OCI-LY7 (cell line): ENCODE measurements around the gene BUB3. TPM values are rescaled to one million over a fixed set of nuclear protein-coding genes. Genes with fewer than 3 reads are reported as not detected.

Experiments
- BruUV-seq: library from RNA; stranded (reverse); fragments of 400-500 nt; replicated peaks from 2 replicates; lab custom pipeline; 2021; lab: Mats Ljungman, UMichigan
- CTCF ChIA-PET: fragments of 300-600 bp; sonication (Branson Sonifier 250); formaldehyde crosslinking; loops from one replicate; lab custom pipeline; 2022; ENCODE audit warnings: antibody characterized with exemption; ENCODE audit not compliant: unreplicated experiment; lab: Charles Lee
- POLR2A ChIA-PET: fragments of 300-600 bp; sonication (Branson Sonifier 250); formaldehyde crosslinking; loops from one replicate; lab custom pipeline; 2022; ENCODE audit warnings: antibody characterized with exemption; lab: Charles Lee
- DNase-seq: peaks from one replicate; pipeline ENCODE4 v3.0.0-alpha.2; 2015; ENCODE audit warnings: low spot score
- H2AFZ ChIP-seq: fragments of 200-600 bp; sonication (generic), shearing (Covaris generic); 2 replicates; pipeline ENCODE4 v1.6.1; 2014; ENCODE audit warnings: mild to moderate bottlenecking, antibody characterized with exemption, low read length, moderate library complexity
- H3K27ac ChIP-seq: fragments of 200-600 bp; sonication (generic); 2 replicates; pipeline ENCODE4 v1.5.1; 2014; ENCODE audit warnings: mixed run types, low read depth, mild to moderate bottlenecking, moderate library complexity, low read length, inconsistent platforms; ENCODE audit not compliant: poor library complexity, severe bottlenecking
- H3K36me3 ChIP-seq: fragments of 200-600 bp; sonication (generic); 2 replicates; pipeline ENCODE4 v1.6.1; 2014; ENCODE audit warnings: mild to moderate bottlenecking, antibody characterized with exemption, low read length, moderate library complexity, mixed read lengths; ENCODE audit not compliant: insufficient read depth
- H3K4me1 ChIP-seq: fragments of 200-600 bp; sonication (generic); 2 replicates; pipeline ENCODE4 v1.5.1; 2014; ENCODE audit warnings: mild to moderate bottlenecking, low read length; ENCODE audit not compliant: insufficient read depth, poor library complexity, severe bottlenecking
- H3K4me2 ChIP-seq: fragments of 200-600 bp; sonication (generic); 2 replicates; pipeline ENCODE4 v1.6.1; 2014; ENCODE audit warnings: mild to moderate bottlenecking, low read length
- H3K4me3 ChIP-seq: fragments of 200-600 bp; sonication (generic); 2 replicates; pipeline ENCODE4 v1.5.1; 2014; ENCODE audit warnings: mild to moderate bottlenecking, low read depth, low read length; ENCODE audit not compliant: poor library complexity, severe bottlenecking
- H3K79me2 ChIP-seq: fragments of 200-600 bp; sonication (generic); 2 replicates; pipeline ENCODE4 v1.6.1; 2016; ENCODE audit warnings: low read depth, mild to moderate bottlenecking, low read length, moderate library complexity, mixed read lengths; ENCODE audit not compliant: insufficient read depth
- H3K9me2 ChIP-seq: fragments of 200-600 bp; sonication (generic); 2 replicates; pipeline ENCODE4 v1.6.1; 2016; ENCODE audit warnings: mild to moderate bottlenecking, low read length, mixed read lengths; ENCODE audit not compliant: insufficient read depth
- H3K9me3 ChIP-seq: fragments of 200-600 bp; sonication (generic); 2 replicates; pipeline ENCODE4 v1.6.1; 2014; ENCODE audit warnings: mild to moderate bottlenecking, mixed run types, low read length, mixed read lengths
- H4K20me1 ChIP-seq: fragments of 200-600 bp; sonication (generic); 2 replicates; pipeline ENCODE4 v1.6.1; 2014; ENCODE audit warnings: mild to moderate bottlenecking, antibody characterized with exemption, low read length, moderate library complexity, mixed read lengths; ENCODE audit not compliant: insufficient read depth
- CTCF ChIP-seq: fragments of 200-600 bp; sonication (generic); conservative IDR thresholded peaks from 2 replicates; pipeline ENCODE4 v1.5.1; 2014; ENCODE audit warnings: mild to moderate bottlenecking, antibody characterized with exemption, low read length, moderate library complexity, mixed read lengths
- EZH2phosphoT487 ChIP-seq: fragments of 200-600 bp; sonication (generic); IDR thresholded peaks from 2 replicates; pipeline ENCODE4 v1.6.1; 2018; ENCODE audit warnings: low read depth, borderline replicate concordance, mild to moderate bottlenecking, mixed run types, antibody characterized with exemption, low read length, moderate library complexity, mixed read lengths
- intact Hi-C: fragments of 100-400 bp; cut with micrococcal nuclease; formaldehyde crosslinking; loops from one replicate; pipeline ENCODE4 v1.10.0; 2022; ENCODE audit not compliant: unreplicated experiment
- total RNA-seq, 2 experiments: library from RNA; depleted of rRNA in 1 of 2; stranded (reverse); fragments of >200 nt in 1 of 2; shearing (Covaris generic) in 1 of 2; gene quantifications; 2 replicates each; pipeline ENCODE4 v1.2.3, GENCODE V29; 2014 to 2022

The BUB3 gene
- total RNA-seq, 2 experiments from 2014 or later: 312 to 526 TPM

DNA sequence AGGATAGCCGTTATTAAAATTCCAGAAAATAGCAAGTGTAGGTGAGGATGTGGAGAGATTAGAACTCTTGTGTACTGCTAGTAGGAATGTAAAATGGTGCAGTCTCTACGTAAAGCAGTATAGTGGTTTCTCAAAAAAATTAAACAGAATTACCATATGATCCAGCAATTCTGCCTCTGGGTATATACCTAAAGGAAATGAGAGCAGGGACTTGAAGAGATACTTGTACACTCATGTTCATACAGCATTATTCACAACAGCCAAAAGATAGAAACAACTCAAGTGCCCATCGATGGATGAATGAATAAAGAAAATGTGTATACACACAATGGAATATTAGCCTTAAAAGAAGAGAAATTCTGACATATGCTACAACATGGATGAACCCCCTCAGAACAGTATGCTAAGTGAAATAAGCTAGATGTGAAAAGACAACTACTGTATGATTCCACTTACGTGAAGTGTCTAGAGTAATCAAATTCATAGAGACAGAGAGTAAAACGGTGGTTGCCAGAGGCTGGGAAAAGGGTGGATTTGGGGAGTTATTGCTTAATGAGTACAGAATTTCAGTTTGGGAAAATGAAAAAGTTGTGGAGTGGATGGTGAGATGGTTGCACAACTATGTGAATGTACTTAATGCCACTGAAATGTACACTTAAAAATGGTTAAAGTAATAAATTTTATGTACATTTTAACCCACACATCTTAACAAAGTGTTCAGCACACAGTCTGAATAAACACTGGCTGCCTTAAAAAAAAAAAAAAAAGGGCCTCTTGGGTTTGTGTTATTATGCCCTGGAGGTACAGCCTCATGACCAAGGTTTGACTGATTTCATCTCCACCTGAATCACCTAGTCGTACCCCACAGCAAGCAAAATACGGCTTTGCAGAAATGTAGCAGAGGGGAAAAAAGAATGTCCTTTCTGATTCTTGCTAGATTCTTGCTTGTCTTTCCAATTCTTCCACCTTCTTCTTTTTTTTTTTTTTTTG lies 26.2 kb downstream of the BUB3 start:
- Histone ChIP-seq H3K4me3 (no peak overlapping the region), H3K27ac (no peak overlapping the region), H4K20me1 (no peaks in the 10 kb centered on the region), H3K9me3 (peaks cover 15% of the 10 kb centered on the region; the same call in 1 of the 2 replicates), H3K36me3 (peaks cover 19% of the 10 kb centered on the region), H3K79me2 (no peaks in the 10 kb centered on the region), H3K4me1 (no peaks in the 10 kb centered on the region), H3K9me2 (no peaks in the 10 kb centered on the region), H2AFZ (no peak overlapping the region), H3K4me2 (no peak overlapping the region)
- CTCF ChIA-PET: no interaction called here
- TF ChIP-seq CTCF (no peak), EZH2phosphoT487 (no peak)
- BruUV-seq: no TSS peak
- DNase-seq: no peak
- POLR2A ChIA-PET: no interaction called here
- intact Hi-C loops: no loop called here

- intact Hi-C loops: no loop called here
- BruUV-seq: no TSS peak
- H4K20me1 ChIP-seq: no peaks in the 10 kb centered on the region
- ChIA-PET CTCF (no interaction called here), POLR2A (no interaction called here)
- TF ChIP-seq CTCF (no peak), EZH2phosphoT487 (no peak)
- peaks cover 15% of the 10 kb centered on the region; the same call in 1 of the 2 replicates for H3K9me3 ChIP-seq
- no peaks in the 10 kb centered on the region for H3K9me2 ChIP-seq
- H3K36me3 ChIP-seq: no peaks in the 10 kb centered on the region; the same call in 1 of the 2 replicates
- H3K4me3 ChIP-seq: no peak overlapping the region
- H3K79me2 ChIP-seq: no peaks in the 10 kb centered on the region
- H2AFZ ChIP-seq: no peak overlapping the region
- no peaks in the 10 kb centered on the region for H3K4me1 ChIP-seq
- H3K4me2 ChIP-seq: no peak overlapping the region
- no peak for DNase-seq
- H3K27ac ChIP-seq: no peak overlapping the region
Measured at GRCh38 chr10:123183724-123184123, 29.5 kb downstream of the BUB3 start.

DNA sequence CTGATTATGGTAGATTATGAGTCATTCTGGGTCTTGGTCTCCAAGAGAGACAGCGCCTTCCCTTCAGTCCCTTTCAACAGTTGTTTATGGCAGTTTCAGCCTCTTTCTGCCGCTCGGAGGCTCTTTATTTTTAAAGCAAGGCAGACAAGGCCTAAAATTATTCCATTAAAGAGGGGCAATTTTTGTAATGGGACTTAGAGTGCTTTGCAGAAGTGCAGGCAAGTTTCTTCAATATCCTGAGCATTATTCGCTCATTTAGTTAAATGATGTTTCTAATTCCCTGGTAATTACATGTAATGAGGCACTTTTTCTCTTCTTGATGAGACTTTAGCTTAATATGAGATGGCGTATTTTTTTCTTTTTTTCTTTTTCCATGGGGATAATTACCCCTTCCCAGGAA lies 33.6 kb downstream of the BUB3 start:
- Histone ChIP-seq H3K36me3 (no peaks in the 10 kb centered on the region; the same call in 1 of the 2 replicates), H3K27ac (no peak overlapping the region), H4K20me1 (no peaks in the 10 kb centered on the region), H3K4me1 (no peaks in the 10 kb centered on the region), H3K9me3 (peaks cover 12% of the 10 kb centered on the region; the same call in 1 of the 2 replicates), H3K9me2 (no peaks in the 10 kb centered on the region), H3K4me3 (no peak overlapping the region), H3K4me2 (no peak overlapping the region), H2AFZ (no peak overlapping the region), H3K79me2 (no peaks in the 10 kb centered on the region)
- DNase-seq: no peak
- TF ChIP-seq CTCF (no peak), EZH2phosphoT487 (no peak)
- BruUV-seq: no TSS peak
- intact Hi-C loops: no loop called here
- POLR2A ChIA-PET: no interaction called here
- CTCF ChIA-PET: no interaction called here
